Fibroblast of lung (primary cell): ENCODE measurements around the gene PDZK1IP1. TPM values are rescaled to one million over a fixed set of nuclear protein-coding genes. Genes with fewer than 3 reads are reported as not detected.
"Not testable (repeated sequence)": the region's sequence is repeated elsewhere in the genome, so short reads cannot be mapped to it uniquely, and the experiment has no call there.

Experiments used
- DNase-seq, 2 donors: peaks; one replicate each; pipeline versions ENCODE4 v3.0.0 to v3.0.0-alpha.2; 2010; ENCODE audit warnings: low read depth in 2 of 2
- H2AFZ ChIP-seq: 2 replicates; pipeline ENCODE4 v1.5.1; 2012; ENCODE audit warnings: low read length, control low read depth, inconsistent platforms
- H3K27ac ChIP-seq: 2 replicates; pipeline ENCODE4 v1.5.1; 2011; ENCODE audit warnings: low read length, control low read depth; ENCODE audit not compliant: insufficient read depth
- H3K27me3 ChIP-seq: 2 replicates; pipeline ENCODE4 v1.5.1; 2011; ENCODE audit warnings: mild to moderate bottlenecking, low read length; ENCODE audit not compliant: control insufficient read depth, insufficient read depth
- H3K36me3 ChIP-seq: 2 replicates; pipeline ENCODE4 v1.5.1; 2011; ENCODE audit warnings: low read length; ENCODE audit not compliant: control insufficient read depth, insufficient read depth
- H3K4me1 ChIP-seq: 2 replicates; pipeline ENCODE4 v1.5.1; 2011; ENCODE audit warnings: low read length; ENCODE audit not compliant: control insufficient read depth, insufficient read depth; ENCODE audit errors: extremely low read depth
- H3K4me2 ChIP-seq: 2 replicates; pipeline ENCODE4 v1.5.1; 2011; ENCODE audit warnings: low read length, control low read depth; ENCODE audit not compliant: insufficient read depth; ENCODE audit errors: extremely low read depth
- H3K4me3 ChIP-seq, 4 experiments: fragments of 200-600 bp in 1 of 4; sonication (generic) in 1 of 4; replicated peaks in 1 of 4; 2 replicates each; pipeline ENCODE4 v1.5.1; 2011 to 2016; ENCODE audit warnings: low read length in 4 of 4, low read depth in 3 of 4, mild to moderate bottlenecking in 3 of 4, control low read depth in 2 of 4, inconsistent platforms in 1 of 4, mixed read lengths in 1 of 4; ENCODE audit not compliant: insufficient read depth in 1 of 4; ENCODE audit errors: control extremely low read depth in 1 of 4
- H3K79me2 ChIP-seq: 2 replicates; pipeline ENCODE4 v1.5.1; 2012; ENCODE audit warnings: mild to moderate bottlenecking, low read length, inconsistent platforms; ENCODE audit not compliant: control insufficient read depth, insufficient read depth
- H3K9ac ChIP-seq: 2 replicates; pipeline ENCODE4 v1.5.1; 2011; ENCODE audit warnings: mild to moderate bottlenecking, low read length, control low read depth; ENCODE audit not compliant: insufficient read depth
- H3K9me3 ChIP-seq: 2 replicates; pipeline ENCODE4 v1.5.1; 2012; ENCODE audit warnings: low read depth, low read length; ENCODE audit not compliant: control insufficient read depth, insufficient read depth
- H4K20me1 ChIP-seq: 2 replicates; pipeline ENCODE4 v1.5.1; 2011; ENCODE audit warnings: low read length; ENCODE audit not compliant: control insufficient read depth, insufficient read depth; ENCODE audit errors: extremely low read depth
- EZH2 ChIP-seq: IDR thresholded peaks from 2 replicates; pipeline ENCODE4 v1.5.1; 2012; ENCODE audit warnings: low read length, control low read depth, mild to moderate bottlenecking; ENCODE audit errors: missing control alignments
- polyA plus RNA-seq, 2 donors: library from polyadenylated mRNA; depleted of rRNA in 1 of 2; stranded (reverse) in 1 of 2; unstranded in 1 of 2; fragments of >200 nt; gene quantifications; 2 replicates each; pipeline ENCODE4 v1.2.1, GENCODE V29; 2011 to 2012; ENCODE audit warnings: missing spikeins in 1 of 2
- total RNA-seq: library from RNA; depleted of rRNA; stranded (reverse); fragments of >200 nt; gene quantifications from 2 replicates; pipeline ENCODE4 v1.2.1, GENCODE V29; 2014
- TF ChIP-seq, protein P1 (sequence below), 2 donors: IDR thresholded peaks in 1 of 2; conservative IDR thresholded peaks in 1 of 2; 1 replicate in 1 of 2; 2 replicates in 1 of 2; pipeline ENCODE4 v1.5.1; 2011 to 2012; ENCODE audit warnings: low read length in 2 of 2, control low read depth in 1 of 2, inconsistent platforms in 1 of 2, low read depth in 1 of 2, mild to moderate bottlenecking in 1 of 2

The PDZK1IP1 gene
- total and polyA plus RNA-seq, 2 donors (not counting 1 experiment from before 2014, with no cell fraction given) = not detected

DNA sequence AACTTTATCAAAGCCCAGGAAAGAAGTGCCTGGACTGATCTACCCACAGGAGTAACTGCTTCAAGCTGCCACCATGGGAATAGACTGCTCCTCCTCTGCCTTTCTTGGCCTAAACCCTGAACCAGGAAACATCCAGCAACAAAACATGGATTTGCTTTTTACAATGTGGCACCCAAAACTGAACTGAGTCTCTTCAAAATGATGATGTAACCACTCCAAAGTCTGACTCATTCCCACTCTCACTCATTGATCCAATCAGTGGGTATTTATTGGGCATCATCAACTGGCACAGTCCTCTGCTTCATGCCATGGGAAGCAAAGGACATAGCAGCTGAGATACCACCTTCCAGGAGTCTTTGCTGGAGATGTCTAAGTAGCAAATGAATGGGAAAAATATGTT is 29.1 kb downstream of the PDZK1IP1 start:
- Histone ChIP-seq H3K79me2 (no peaks in the 10 kb centered on the region), H2AFZ (no peak overlapping the region), H3K4me1 (no peaks in the 10 kb centered on the region), H3K9ac (no peak overlapping the region), H4K20me1 (no peaks in the 10 kb centered on the region), H3K4me2 (no peak overlapping the region), H3K27me3 (no peaks in the 10 kb centered on the region), H3K4me3 (no peak overlapping the region), H3K36me3 (no peaks in the 10 kb centered on the region), H3K9me3 (no peaks in the 10 kb centered on the region), H3K27ac (no peak overlapping the region)
- TF ChIP-seq EZH2 = no peak
- no peak for DNase-seq

DNA sequence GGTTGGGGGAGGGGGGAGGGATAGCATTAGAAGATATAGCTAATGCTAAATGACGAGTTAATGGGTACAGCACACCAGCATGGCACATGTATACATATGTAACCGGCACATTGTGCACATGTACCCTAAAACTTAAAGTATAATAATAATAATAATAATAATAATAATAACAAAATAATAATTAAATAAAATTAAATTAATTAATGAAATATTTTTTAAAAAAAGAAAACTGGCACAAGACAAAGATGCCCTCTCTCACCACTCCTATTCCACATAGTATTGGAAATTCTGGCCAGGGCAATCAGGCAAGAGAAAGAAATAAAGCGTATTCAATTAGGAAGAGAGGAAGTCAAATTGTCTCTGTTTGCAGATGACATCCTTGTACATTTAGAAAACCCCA is 31.9 kb downstream of the PDZK1IP1 start:
- H3K4me3 ChIP-seq, H3K27me3 ChIP-seq, H3K79me2 ChIP-seq, H3K4me1 ChIP-seq, H3K9ac ChIP-seq, DNase-seq, H2AFZ ChIP-seq, H3K27ac ChIP-seq, H3K4me2 ChIP-seq, H3K9me3 ChIP-seq, H4K20me1 ChIP-seq, H3K36me3 ChIP-seq: not testable (repeated sequence)

DNA sequence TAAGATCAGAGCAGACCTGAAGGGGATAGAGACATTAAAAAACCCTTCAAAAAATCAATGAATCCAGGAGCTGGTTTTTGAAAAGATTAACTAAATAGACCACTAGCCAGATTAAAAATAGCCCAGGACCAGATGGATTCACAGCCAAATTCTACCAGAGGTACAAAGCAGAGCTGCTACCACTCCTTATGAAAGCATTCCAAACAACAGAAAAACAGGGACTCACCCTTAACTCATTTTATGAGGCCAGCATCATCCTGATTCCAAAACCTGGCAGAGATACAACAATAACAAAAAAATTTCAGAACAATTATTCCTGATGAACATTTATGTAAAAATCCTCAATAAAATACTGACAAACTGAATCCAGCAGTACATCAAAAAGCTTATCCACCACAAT is 33.4 kb downstream of the PDZK1IP1 start:
- H4K20me1 ChIP-seq, H3K9ac ChIP-seq, H3K36me3 ChIP-seq, DNase-seq, H3K4me2 ChIP-seq, H3K4me1 ChIP-seq, H3K27ac ChIP-seq, H3K4me3 ChIP-seq, H3K79me2 ChIP-seq, H3K9me3 ChIP-seq, H3K27me3 ChIP-seq, H2AFZ ChIP-seq: not testable (repeated sequence)

DNA sequence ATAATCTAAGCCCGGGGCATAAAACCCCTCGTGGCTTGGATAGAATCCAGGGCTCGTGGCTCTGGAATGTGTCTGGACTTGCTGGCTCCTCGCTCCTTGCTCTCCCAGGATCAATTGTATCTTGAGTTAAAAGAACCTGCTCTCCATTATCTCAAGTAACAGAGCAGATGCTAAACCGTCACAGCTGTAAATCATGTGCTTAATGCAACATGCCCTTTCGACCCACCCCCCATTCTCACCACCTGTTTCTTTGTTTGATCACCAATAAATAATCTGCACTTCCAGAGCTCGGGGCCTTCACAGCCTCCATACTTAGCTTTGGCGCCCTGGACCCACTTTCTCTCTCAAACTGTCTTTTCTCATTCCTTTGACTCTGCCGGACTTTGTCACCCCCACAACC is 40.7 kb downstream of the PDZK1IP1 start:
- not testable (repeated sequence) for H3K4me3 ChIP-seq, H3K27me3 ChIP-seq, H3K4me2 ChIP-seq, H3K9me3 ChIP-seq, H3K27ac ChIP-seq, H3K9ac ChIP-seq, H3K79me2 ChIP-seq, H2AFZ ChIP-seq, H4K20me1 ChIP-seq, H3K4me1 ChIP-seq, DNase-seq, H3K36me3 ChIP-seq

DNA sequence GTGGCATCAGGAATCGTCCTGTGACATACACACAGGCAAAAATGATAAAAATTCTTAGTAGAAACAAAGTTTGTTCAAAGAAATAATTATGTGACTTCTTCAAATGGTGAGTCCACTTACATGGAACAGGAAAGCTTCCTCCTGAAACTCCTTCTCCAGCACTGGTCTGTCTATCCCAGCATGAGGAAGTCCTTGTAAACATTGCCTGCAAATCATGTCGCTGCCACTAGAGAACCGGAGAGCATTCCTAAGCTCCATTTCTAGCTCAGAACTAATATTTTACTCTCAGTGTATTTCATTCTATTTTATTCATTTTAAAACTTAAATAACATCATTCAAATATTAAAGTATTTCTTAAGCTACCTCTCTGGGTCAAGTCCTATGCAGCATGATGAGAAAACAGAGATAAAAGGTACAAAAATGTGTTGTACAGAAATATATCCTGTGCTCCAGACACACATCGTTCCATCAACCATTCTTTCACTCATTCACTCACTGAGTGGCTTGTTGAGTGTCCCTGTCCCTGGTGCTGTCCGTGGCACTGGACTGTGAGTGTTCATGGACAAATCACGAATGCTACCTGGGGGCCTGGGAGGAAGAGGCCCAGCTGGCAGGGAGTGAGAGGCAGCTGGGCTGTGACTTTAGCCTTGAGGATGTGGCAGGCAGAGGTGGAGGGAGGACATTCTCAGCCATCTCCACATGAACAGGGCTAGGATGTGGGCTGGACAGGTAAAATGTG is 42.6 kb downstream of the PDZK1IP1 start:
- Histone ChIP-seq H3K9me3 (no peaks in the 10 kb centered on the region), H4K20me1 (no peaks in the 10 kb centered on the region), H2AFZ (no peak overlapping the region), H3K4me3 (no peak overlapping the region), H3K9ac (no peak overlapping the region), H3K36me3 (no peaks in the 10 kb centered on the region), H3K79me2 (no peaks in the 10 kb centered on the region), H3K4me1 (no peaks in the 10 kb centered on the region), H3K27me3 (no peaks in the 10 kb centered on the region), H3K4me2 (no peak overlapping the region), H3K27ac (no peak overlapping the region)
- DNase-seq = no peak
- TF ChIP-seq, protein P1, sequence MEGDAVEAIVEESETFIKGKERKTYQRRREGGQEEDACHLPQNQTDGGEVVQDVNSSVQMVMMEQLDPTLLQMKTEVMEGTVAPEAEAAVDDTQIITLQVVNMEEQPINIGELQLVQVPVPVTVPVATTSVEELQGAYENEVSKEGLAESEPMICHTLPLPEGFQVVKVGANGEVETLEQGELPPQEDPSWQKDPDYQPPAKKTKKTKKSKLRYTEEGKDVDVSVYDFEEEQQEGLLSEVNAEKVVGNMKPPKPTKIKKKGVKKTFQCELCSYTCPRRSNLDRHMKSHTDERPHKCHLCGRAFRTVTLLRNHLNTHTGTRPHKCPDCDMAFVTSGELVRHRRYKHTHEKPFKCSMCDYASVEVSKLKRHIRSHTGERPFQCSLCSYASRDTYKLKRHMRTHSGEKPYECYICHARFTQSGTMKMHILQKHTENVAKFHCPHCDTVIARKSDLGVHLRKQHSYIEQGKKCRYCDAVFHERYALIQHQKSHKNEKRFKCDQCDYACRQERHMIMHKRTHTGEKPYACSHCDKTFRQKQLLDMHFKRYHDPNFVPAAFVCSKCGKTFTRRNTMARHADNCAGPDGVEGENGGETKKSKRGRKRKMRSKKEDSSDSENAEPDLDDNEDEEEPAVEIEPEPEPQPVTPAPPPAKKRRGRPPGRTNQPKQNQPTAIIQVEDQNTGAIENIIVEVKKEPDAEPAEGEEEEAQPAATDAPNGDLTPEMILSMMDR (conservative IDR thresholded peaks at IDR 0.05 in 1 of 2, IDR thresholded peaks at IDR 0.05 in 1 of 2; ENCODE audit: low read depth in 1 of 2, low read length in 2 of 2) = no peak
- TF ChIP-seq EZH2 = no peak

DNA sequence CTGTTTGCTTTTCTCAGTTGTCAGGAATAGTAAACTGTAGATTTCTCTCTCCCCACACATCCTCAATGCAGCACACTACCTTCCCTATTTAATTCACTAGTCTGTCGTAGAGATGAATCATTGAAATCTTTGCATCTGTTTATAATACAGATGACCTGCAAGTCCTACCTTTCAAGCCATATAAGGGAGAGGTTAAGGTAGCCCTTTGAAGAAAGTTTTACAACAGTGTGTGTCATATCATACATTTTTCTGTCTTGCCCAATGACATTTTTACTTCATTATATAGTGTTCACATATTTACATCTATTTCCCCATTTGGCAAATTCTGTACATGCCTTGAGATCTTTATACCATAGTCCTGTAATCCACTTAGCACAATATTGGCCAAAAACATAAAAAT is 43.3 kb downstream of the PDZK1IP1 start:
- not testable (repeated sequence) for H3K4me1 ChIP-seq, DNase-seq, H2AFZ ChIP-seq, H3K9me3 ChIP-seq, H3K36me3 ChIP-seq, H3K79me2 ChIP-seq, H4K20me1 ChIP-seq, H3K9ac ChIP-seq, H3K4me3 ChIP-seq, H3K27ac ChIP-seq, H3K4me2 ChIP-seq, H3K27me3 ChIP-seq
